Fibroblast of peridontal ligament (primary cell): ENCODE results near the gene PREX1.
"Not testable (repeated sequence)": the region's sequence is repeated elsewhere in the genome, so short reads cannot be mapped to it uniquely, and the experiment has no call there.

ENCODE experiments used
- DNase-seq: peaks from one replicate; pipeline ENCODE4 v3.0.0-alpha.2; 2010; ENCODE audit errors: extremely low read depth

The PREX1 gene

GRCh38 chr20:48846516-48847492 is 19.0 kb upstream of the PREX1 start:
- DNase-seq: no peak

- DNase-seq: no peak
These were observed 18.0 kb upstream of the PREX1 start for GRCh38 chr20:48845721-48846306.

GRCh38 chr20:48844996-48845395 is 17.2 kb upstream of the PREX1 start:
- DNase-seq: no peak

- not testable (repeated sequence) for DNase-seq
These were observed 16.1 kb upstream of the PREX1 start for GRCh38 chr20:48843896-48844295.

- no peak for DNase-seq
These were observed 15.4 kb upstream of the PREX1 start for GRCh38 chr20:48843057-48843806.

- DNase-seq: peak; percentile 77
These were observed 14.2 kb upstream of the PREX1 start for GRCh38 chr20:48841875-48842529.

GRCh38 chr20:48841196-48841874 is 13.5 kb upstream of the PREX1 start:
- no peak for DNase-seq

- DNase-seq: no peak
These were observed 11.5 kb upstream of the PREX1 start for GRCh38 chr20:48839154-48839917.

- no peak for DNase-seq
These were observed 9.2 kb upstream of the PREX1 start for GRCh38 chr20:48837014-48837413.

GRCh38 chr20:48835390-48835789 is 7.6 kb upstream of the PREX1 start:
- no peak for DNase-seq

- no peak for DNase-seq
These were observed 6.5 kb upstream of the PREX1 start for GRCh38 chr20:48834278-48834677.

- DNase-seq: no peak
These were observed 4.6 kb upstream of the PREX1 start for GRCh38 chr20:48832405-48832730.

GRCh38 chr20:48831718-48832404 is 4.1 kb upstream of the PREX1 start:
- peak; percentile 74 for DNase-seq

GRCh38 chr20:48830826-48831318 is 3.1 kb upstream of the PREX1 start:
- DNase-seq: no peak

GRCh38 chr20:48829940-48830339 is 2.1 kb upstream of the PREX1 start:
- no peak for DNase-seq

GRCh38 chr20:48828734-48829460 is 1.1 kb upstream of the PREX1 start:
- no peak for DNase-seq

GRCh38 chr20:48826883-48827771 is 672 bp downstream of the PREX1 start:
- no peak for DNase-seq

- not testable (repeated sequence) for DNase-seq
These were observed 1.3 kb downstream of the PREX1 start for GRCh38 chr20:48826480-48826879.
